HG03045 (cell line): Measurements from ENCODE around the gene SERP1.

ENCODE experiments used
- ATAC-seq: cut with Tn5 transposase; IDR thresholded peaks from one replicate; pipeline ENCODE4 v1.9.1; 2021; ENCODE audit warnings: mild to moderate bottlenecking, moderate library complexity; ENCODE audit not compliant: unreplicated experiment

The SERP1 gene

GRCh38 chr3:150494411-150494977 lies 51.8 kb downstream of the SERP1 start:
- ATAC-seq: no peak
